HepG2 (cell line): Measurements from ENCODE around the gene SCAF11. TPM values are rescaled to one million over a fixed set of nuclear protein-coding genes. Genes with fewer than 3 reads are reported as not detected.

ENCODE experiments used
- ETV5 ChIP-seq: IDR thresholded peaks from 2 replicates; pipeline ENCODE4 v1.6.1; 2018; ENCODE audit warnings: missing biosample characterization, missing genetic modification reagents, inconsistent platforms, borderline replicate concordance
- HDAC2 ChIP-seq: sonication (generic); formaldehyde crosslinking; IDR thresholded peaks from 2 replicates; pipeline ENCODE4 v1.4.0; 2020; ENCODE audit warnings: missing genetic modification reagents
- NAIF1 ChIP-seq: sonication (generic); formaldehyde crosslinking; IDR thresholded peaks from 2 replicates; pipeline ENCODE4 v1.5.0; 2020; ENCODE audit warnings: mild to moderate bottlenecking, missing genetic modification reagents, borderline replicate concordance
- NFYC ChIP-seq: IDR thresholded peaks from 2 replicates; pipeline ENCODE4 v1.6.1; 2016; ENCODE audit warnings: missing genetic modification reagents, missing compliant biosample characterization
- PITX1 ChIP-seq: sonication (generic); formaldehyde crosslinking; IDR thresholded peaks from 2 replicates; pipeline ENCODE4 v1.5.1; 2020; ENCODE audit warnings: mild to moderate bottlenecking, missing genetic modification reagents
- YEATS2 ChIP-seq: sonication (generic); formaldehyde crosslinking; IDR thresholded peaks from 2 replicates; pipeline ENCODE4 v1.4.0; 2020; ENCODE audit warnings: missing genetic modification reagents, borderline replicate concordance
- ZBTB21 ChIP-seq: sonication (generic); formaldehyde crosslinking; IDR thresholded peaks from 2 replicates; pipeline ENCODE4 v1.4.0; 2020; ENCODE audit warnings: missing genetic modification reagents
- ZNF484 ChIP-seq: sonication (generic); formaldehyde crosslinking; IDR thresholded peaks from 2 replicates; pipeline ENCODE4 v1.5.1; 2020; ENCODE audit warnings: mild to moderate bottlenecking, low read depth, missing genetic modification reagents, borderline replicate concordance
- ZNF552 ChIP-seq: sonication (generic); formaldehyde crosslinking; IDR thresholded peaks from 2 replicates; pipeline ENCODE4 v1.9.0; 2022; ENCODE audit warnings: missing genetic modification reagents, mild to moderate bottlenecking, borderline replicate concordance
- polyA plus RNA-seq, 8 experiments: library from polyadenylated mRNA; depleted of rRNA in 3 of 8; stranded (reverse) in 7 of 8; unstranded in 1 of 8; fragments of >200 nt; fragmentation: Illumina TruSeq in 4 of 8; extraction: Trizol in 4 of 8; gene quantifications; 2 replicates each; pipeline versions ENCODE4 v1.2.1 to v1.2.3, GENCODE V29; 2011 to 2016; ENCODE audit warnings: low read depth in 4 of 8, missing spikeins in 1 of 8, mixed read lengths in 1 of 8; ENCODE audit not compliant: insufficient read depth in 1 of 8
- total RNA-seq, 5 experiments: library from RNA; depleted of rRNA; stranded (reverse); fragments of >200 nt; fragmentation: Illumina TruSeq; extraction: Trizol; gene quantifications; 2 replicates each; pipeline ENCODE4 v1.2.3, GENCODE V29; 2016; ENCODE audit warnings: low read depth in 1 of 5
- TF ChIP-seq, protein P1 (sequence below): sonication (generic); formaldehyde crosslinking; IDR thresholded peaks from 2 replicates; pipeline ENCODE4 v1.5.0; 2020; ENCODE audit warnings: mild to moderate bottlenecking, missing genetic modification reagents, borderline replicate concordance
- TF ChIP-seq, protein P2 (sequence below): fragments of 450-650 bp; IDR thresholded peaks from 2 replicates; pipeline ENCODE4 v1.6.1; 2017; ENCODE audit warnings: mild to moderate bottlenecking

Gene SCAF11
- total and polyA plus RNA-seq, 2 of the 13 experiments (the other 11 are each of a cell fraction or from before 2014, with no cell fraction given): 26.9 to 38.3 TPM

DNA sequence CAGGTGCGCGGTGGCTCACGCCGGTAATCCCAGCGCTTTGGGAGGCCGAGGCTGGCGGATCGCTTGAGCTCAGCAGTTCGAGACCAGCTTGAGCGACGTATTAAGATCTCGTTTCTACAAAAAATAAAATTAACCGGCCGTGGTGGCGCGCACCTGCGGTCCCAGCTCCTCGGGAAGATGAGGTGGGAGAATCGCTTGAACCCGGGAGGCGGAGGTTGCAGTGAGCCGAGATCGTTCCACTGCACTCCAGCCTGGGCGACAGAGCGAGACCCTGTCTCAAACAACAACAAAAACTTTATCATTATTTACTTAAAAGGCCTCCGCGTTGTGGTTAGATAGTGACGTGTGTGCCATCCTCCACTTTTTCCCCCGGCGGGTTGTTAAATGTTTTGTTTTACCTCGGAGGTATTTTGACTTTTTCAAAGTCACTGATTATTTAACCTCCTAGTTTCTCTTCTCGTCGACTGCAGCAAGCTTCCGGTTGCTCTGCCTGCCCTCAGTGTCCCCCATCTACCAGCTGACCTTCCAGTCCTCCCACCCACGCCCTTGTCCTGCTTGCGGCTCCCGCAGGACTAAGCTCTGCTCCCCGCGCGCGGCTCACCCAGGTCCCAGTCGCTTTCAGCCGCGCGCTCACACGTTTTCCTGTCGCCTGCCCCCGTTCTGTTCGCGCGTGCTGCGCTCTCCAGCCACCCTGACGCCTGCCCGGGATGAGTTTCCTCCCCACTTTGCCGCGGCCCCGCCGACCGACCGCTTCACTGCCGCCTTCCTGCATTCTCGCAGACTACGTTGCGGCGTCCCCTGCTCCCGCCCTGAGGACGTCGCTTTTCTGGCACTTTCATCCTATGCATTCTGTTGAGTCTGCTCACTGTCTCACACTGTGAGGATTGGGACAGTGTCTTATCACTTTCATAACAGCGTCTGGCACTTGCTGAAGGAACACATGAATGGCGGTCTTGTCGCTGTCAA lies 1.2 kb upstream of the SCAF11 start (continued):
- TF ChIP-seq, protein P1, sequence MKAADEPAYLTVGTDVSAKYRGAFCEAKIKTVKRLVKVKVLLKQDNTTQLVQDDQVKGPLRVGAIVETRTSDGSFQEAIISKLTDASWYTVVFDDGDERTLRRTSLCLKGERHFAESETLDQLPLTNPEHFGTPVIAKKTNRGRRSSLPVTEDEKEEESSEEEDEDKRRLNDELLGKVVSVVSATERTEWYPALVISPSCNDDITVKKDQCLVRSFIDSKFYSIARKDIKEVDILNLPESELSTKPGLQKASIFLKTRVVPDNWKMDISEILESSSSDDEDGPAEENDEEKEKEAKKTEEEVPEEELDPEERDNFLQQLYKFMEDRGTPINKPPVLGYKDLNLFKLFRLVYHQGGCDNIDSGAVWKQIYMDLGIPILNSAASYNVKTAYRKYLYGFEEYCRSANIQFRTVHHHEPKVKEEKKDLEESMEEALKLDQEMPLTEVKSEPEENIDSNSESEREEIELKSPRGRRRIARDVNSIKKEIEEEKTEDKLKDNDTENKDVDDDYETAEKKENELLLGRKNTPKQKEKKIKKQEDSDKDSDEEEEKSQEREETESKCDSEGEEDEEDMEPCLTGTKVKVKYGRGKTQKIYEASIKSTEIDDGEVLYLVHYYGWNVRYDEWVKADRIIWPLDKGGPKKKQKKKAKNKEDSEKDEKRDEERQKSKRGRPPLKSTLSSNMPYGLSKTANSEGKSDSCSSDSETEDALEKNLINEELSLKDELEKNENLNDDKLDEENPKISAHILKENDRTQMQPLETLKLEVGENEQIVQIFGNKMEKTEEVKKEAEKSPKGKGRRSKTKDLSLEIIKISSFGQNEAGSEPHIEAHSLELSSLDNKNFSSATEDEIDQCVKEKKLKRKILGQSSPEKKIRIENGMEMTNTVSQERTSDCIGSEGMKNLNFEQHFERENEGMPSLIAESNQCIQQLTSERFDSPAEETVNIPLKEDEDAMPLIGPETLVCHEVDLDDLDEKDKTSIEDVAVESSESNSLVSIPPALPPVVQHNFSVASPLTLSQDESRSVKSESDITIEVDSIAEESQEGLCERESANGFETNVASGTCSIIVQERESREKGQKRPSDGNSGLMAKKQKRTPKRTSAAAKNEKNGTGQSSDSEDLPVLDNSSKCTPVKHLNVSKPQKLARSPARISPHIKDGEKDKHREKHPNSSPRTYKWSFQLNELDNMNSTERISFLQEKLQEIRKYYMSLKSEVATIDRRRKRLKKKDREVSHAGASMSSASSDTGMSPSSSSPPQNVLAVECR: peak; percentile 87
- TF ChIP-seq NFYC (CRISPR knock-in tag): 0 out of 2 replicates have a peak, but pooled peaks have one; percentile 10
- TF ChIP-seq ZBTB21 (CRISPR knock-in tag): 0 out of 2 replicates have a peak, but pooled peaks have one; percentile 41
- TF ChIP-seq ZNF552 (CRISPR knock-in tag): peak; percentile 73
- TF ChIP-seq, protein P2, sequence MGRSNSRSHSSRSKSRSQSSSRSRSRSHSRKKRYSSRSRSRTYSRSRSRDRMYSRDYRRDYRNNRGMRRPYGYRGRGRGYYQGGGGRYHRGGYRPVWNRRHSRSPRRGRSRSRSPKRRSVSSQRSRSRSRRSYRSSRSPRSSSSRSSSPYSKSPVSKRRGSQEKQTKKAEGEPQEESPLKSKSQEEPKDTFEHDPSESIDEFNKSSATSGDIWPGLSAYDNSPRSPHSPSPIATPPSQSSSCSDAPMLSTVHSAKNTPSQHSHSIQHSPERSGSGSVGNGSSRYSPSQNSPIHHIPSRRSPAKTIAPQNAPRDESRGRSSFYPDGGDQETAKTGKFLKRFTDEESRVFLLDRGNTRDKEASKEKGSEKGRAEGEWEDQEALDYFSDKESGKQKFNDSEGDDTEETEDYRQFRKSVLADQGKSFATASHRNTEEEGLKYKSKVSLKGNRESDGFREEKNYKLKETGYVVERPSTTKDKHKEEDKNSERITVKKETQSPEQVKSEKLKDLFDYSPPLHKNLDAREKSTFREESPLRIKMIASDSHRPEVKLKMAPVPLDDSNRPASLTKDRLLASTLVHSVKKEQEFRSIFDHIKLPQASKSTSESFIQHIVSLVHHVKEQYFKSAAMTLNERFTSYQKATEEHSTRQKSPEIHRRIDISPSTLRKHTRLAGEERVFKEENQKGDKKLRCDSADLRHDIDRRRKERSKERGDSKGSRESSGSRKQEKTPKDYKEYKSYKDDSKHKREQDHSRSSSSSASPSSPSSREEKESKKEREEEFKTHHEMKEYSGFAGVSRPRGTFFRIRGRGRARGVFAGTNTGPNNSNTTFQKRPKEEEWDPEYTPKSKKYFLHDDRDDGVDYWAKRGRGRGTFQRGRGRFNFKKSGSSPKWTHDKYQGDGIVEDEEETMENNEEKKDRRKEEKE: no peak
- peak; percentile 57 for TF ChIP-seq HDAC2 (CRISPR knock-in tag)
- peak; percentile 60 for TF ChIP-seq ETV5 (CRISPR knock-in tag)
- TF ChIP-seq NAIF1: peak; percentile 86; the same call in 1 of the 2 replicates
- TF ChIP-seq PITX1 (CRISPR knock-in tag): peak; percentile 74
- TF ChIP-seq YEATS2 (CRISPR knock-in tag): peak; percentile 75; the same call in 1 of the 2 replicates
- TF ChIP-seq ZNF484: peak; percentile 81; the same call in 1 of the 2 replicates
